ENCODE measurements around the gene VRK3.
"Not testable (repeated sequence)": the region's sequence is repeated elsewhere in the genome, so short reads cannot be mapped to it uniquely, and the experiment has no call there.

Gene VRK3

DNA sequence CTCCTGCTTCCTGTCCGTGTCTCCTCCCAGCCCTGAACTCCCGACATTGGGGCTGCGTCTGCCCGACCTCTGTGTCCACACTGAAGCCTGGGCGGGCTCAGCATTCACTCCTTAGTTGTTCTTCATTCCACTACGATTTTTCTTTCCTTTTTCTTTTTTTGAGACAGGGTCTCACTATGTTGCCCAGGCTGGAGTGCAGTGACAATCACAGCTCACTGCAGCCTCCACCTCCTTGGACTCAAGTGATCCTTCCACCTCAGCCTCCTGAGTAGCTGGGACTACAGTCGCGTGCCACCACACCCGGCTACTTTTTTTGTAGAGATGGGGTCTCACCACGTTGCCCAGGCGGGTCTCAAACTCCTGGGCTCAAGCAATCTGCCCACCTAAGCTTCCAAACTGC lies 40.7 kb downstream of the VRK3 start:
- Histone ChIP-seq H3K4me1 (ENCODE audit: control insufficient read depth, insufficient read depth, low read length) (no peaks in the 10 kb centered on the region), H3K9me3 (ENCODE audit: control insufficient read depth, insufficient read depth, low read length) (no peaks in the 10 kb centered on the region), H3K9ac (ENCODE audit: low read depth, low read length) (no peak overlapping the region), H3K27me3 (ENCODE audit: control insufficient read depth, insufficient read depth, low read length) (no peaks in the 10 kb centered on the region), H3K4me3 (ENCODE audit: low read depth, low read length) (no peak overlapping the region), H3K36me3 (ENCODE audit: control insufficient read depth, insufficient read depth, low read length) (peaks cover 2% of the 10 kb centered on the region)

DNA sequence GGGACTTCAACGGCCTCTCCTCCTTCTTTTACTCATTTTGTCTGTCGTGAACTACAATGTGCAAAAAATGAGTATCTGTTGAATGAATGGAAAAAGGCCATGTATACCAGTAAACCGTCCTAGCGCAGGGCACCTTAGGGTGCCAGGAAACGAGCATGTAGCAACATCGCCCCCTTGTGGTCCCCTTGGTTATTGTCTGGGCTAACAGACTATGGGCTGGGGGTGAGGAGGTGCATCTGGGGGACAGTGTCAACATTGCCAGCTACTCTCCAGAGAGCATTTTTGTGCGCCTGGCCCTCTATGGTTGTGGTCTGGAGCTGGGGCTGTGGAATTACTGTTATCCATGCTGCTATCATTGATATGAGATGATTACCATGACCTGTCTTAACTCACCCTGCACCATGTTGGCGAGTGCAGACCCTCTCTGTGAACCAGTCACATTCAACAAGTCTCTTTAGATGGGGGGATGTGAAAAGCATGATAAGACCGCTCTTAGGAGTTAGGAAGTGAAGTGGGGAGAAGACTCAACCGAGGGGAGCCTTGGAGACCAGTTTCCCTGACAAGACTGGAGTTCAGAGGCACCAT lies 41.4 kb downstream of the VRK3 start:
- Histone ChIP-seq H3K36me3 (ENCODE audit: control insufficient read depth, insufficient read depth, low read length) (peaks cover 2% of the 10 kb centered on the region), H3K4me1 (ENCODE audit: control insufficient read depth, insufficient read depth, low read length) (no peaks in the 10 kb centered on the region), H3K9ac (ENCODE audit: low read depth, low read length) (no peak overlapping the region), H3K9me3 (ENCODE audit: control insufficient read depth, insufficient read depth, low read length) (no peaks in the 10 kb centered on the region), H3K4me3 (ENCODE audit: low read depth, low read length) (no peak overlapping the region), H3K27me3 (ENCODE audit: control insufficient read depth, insufficient read depth, low read length) (no peaks in the 10 kb centered on the region)

- H3K4me3 ChIP-seq (ENCODE audit: low read depth, low read length), result no peak overlapping the region
- no peak overlapping the region for H3K9ac ChIP-seq (ENCODE audit: low read depth, low read length)
- H3K4me1 ChIP-seq (ENCODE audit: control insufficient read depth, insufficient read depth, low read length), result no peaks in the 10 kb centered on the region
- H3K27me3 ChIP-seq (ENCODE audit: control insufficient read depth, insufficient read depth, low read length), result no peaks in the 10 kb centered on the region
- H3K36me3 ChIP-seq (ENCODE audit: control insufficient read depth, insufficient read depth, low read length), result peaks cover 2% of the 10 kb centered on the region
- no peaks in the 10 kb centered on the region for H3K9me3 ChIP-seq (ENCODE audit: control insufficient read depth, insufficient read depth, low read length)
Measured at GRCh38 chr19:49981603-49982593, 43.3 kb downstream of the VRK3 start.

- no peak overlapping the region for H3K9ac ChIP-seq (ENCODE audit: low read depth, low read length)
- no peaks in the 10 kb centered on the region for H3K27me3 ChIP-seq (ENCODE audit: control insufficient read depth, insufficient read depth, low read length)
- H3K9me3 ChIP-seq (ENCODE audit: control insufficient read depth, insufficient read depth, low read length), result no peaks in the 10 kb centered on the region
- H3K4me3 ChIP-seq (ENCODE audit: low read depth, low read length), result no peak overlapping the region
- no peaks in the 10 kb centered on the region for H3K36me3 ChIP-seq (ENCODE audit: control insufficient read depth, insufficient read depth, low read length)
- H3K4me1 ChIP-seq (ENCODE audit: control insufficient read depth, insufficient read depth, low read length), result no peaks in the 10 kb centered on the region
Measured at GRCh38 chr19:49978324-49978723, 46.8 kb downstream of the VRK3 start.

GRCh38 chr19:49977881-49978280 lies 47.3 kb downstream of the VRK3 start:
- H3K4me1 ChIP-seq (ENCODE audit: control insufficient read depth, insufficient read depth, low read length), result no peaks in the 10 kb centered on the region
- no peaks in the 10 kb centered on the region for H3K27me3 ChIP-seq (ENCODE audit: control insufficient read depth, insufficient read depth, low read length)
- no peak overlapping the region for H3K9ac ChIP-seq (ENCODE audit: low read depth, low read length)
- H3K36me3 ChIP-seq (ENCODE audit: control insufficient read depth, insufficient read depth, low read length), result no peaks in the 10 kb centered on the region
- no peaks in the 10 kb centered on the region for H3K9me3 ChIP-seq (ENCODE audit: control insufficient read depth, insufficient read depth, low read length)
- H3K4me3 ChIP-seq (ENCODE audit: low read depth, low read length), result no peak overlapping the region

DNA sequence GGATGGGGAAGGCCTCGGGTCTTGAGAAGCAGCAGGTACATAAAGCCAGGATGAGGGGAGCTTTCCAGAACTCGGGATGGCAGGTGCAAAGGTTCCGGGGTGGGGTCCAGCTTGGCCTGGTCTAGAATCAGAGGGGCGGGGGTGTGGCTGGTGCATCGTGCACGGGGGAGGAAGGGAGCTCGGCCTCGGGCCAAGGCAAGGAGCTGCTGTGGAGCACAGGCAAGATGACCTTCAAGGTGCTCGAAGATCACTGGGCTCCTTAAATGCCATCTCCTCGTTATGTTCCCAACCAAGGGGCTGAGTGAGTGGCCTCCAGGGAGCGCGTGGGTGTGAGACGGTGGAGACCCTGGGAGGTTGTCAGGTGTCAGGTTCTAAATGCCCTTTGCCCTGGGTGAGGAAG lies 48.1 kb downstream of the VRK3 start:
- Histone ChIP-seq H3K36me3 (ENCODE audit: control insufficient read depth, insufficient read depth, low read length) (no peaks in the 10 kb centered on the region), H3K4me3 (ENCODE audit: low read depth, low read length) (no peak overlapping the region), H3K4me1 (ENCODE audit: control insufficient read depth, insufficient read depth, low read length) (no peaks in the 10 kb centered on the region), H3K9me3 (ENCODE audit: control insufficient read depth, insufficient read depth, low read length) (no peaks in the 10 kb centered on the region), H3K27me3 (ENCODE audit: control insufficient read depth, insufficient read depth, low read length) (no peaks in the 10 kb centered on the region), H3K9ac (ENCODE audit: low read depth, low read length) (no peak overlapping the region)

DNA sequence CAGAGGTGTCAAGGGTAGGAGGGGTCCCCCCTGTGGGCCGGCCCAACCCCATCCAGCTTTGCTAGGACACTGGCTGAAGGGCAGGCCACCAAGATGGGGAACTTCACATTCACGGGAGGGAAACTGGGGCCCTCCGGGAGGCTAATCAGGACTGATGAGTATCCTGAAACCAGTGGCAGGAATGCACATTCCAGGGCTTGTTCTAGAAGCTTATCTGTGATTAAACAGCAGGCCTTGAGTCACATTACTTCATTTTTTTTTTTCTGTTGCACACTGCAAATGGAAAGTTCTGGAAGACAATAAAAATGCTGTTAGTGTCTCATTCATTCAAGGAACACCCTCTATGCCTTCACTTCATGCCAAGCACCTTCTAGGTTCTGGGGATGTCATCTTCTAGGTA lies 48.7 kb downstream of the VRK3 start:
- no peak overlapping the region for H3K4me3 ChIP-seq (ENCODE audit: low read depth, low read length)
- H3K4me1 ChIP-seq (ENCODE audit: control insufficient read depth, insufficient read depth, low read length), result no peaks in the 10 kb centered on the region
- no peaks in the 10 kb centered on the region for H3K9me3 ChIP-seq (ENCODE audit: control insufficient read depth, insufficient read depth, low read length)
- no peaks in the 10 kb centered on the region for H3K27me3 ChIP-seq (ENCODE audit: control insufficient read depth, insufficient read depth, low read length)
- H3K9ac ChIP-seq (ENCODE audit: low read depth, low read length), result no peak overlapping the region
- H3K36me3 ChIP-seq (ENCODE audit: control insufficient read depth, insufficient read depth, low read length), result no peaks in the 10 kb centered on the region

GRCh38 chr19:49975051-49975450 lies 50.1 kb downstream of the VRK3 start:
- H3K9ac ChIP-seq (ENCODE audit: low read depth, low read length), result no peak overlapping the region
- no peaks in the 10 kb centered on the region for H3K36me3 ChIP-seq (ENCODE audit: control insufficient read depth, insufficient read depth, low read length)
- no peak overlapping the region for H3K4me3 ChIP-seq (ENCODE audit: low read depth, low read length)
- H3K4me1 ChIP-seq (ENCODE audit: control insufficient read depth, insufficient read depth, low read length), result no peaks in the 10 kb centered on the region
- no peaks in the 10 kb centered on the region for H3K9me3 ChIP-seq (ENCODE audit: control insufficient read depth, insufficient read depth, low read length)
- no peaks in the 10 kb centered on the region for H3K27me3 ChIP-seq (ENCODE audit: control insufficient read depth, insufficient read depth, low read length)

GRCh38 chr19:49973987-49974386 lies 51.2 kb downstream of the VRK3 start:
- Histone ChIP-seq H3K9ac (ENCODE audit: low read depth, low read length) (no peak overlapping the region), H3K36me3 (ENCODE audit: control insufficient read depth, insufficient read depth, low read length) (no peaks in the 10 kb centered on the region), H3K9me3 (ENCODE audit: control insufficient read depth, insufficient read depth, low read length) (no peaks in the 10 kb centered on the region), H3K4me3 (ENCODE audit: low read depth, low read length) (no peak overlapping the region), H3K27me3 (ENCODE audit: control insufficient read depth, insufficient read depth, low read length) (no peaks in the 10 kb centered on the region), H3K4me1 (ENCODE audit: control insufficient read depth, insufficient read depth, low read length) (no peaks in the 10 kb centered on the region)

DNA sequence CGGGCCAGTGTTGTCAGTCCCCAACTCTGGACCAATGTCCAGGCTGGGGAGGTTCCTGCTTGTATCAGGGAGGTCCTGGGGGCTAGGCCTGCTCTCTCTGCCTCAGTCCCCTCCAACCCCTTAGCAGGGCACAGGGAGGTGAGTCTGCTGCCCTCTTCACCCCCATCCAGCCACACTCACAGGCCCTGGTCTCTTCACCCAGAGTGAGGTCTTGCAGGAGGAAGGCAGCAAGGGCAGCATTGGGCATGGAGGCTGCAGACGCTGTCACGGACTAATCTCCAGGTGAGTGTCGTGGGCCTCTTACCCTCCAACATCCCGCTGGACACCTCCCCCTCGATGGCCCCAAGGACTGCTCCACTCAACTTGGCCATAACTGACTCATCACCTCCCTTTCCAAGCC lies 52.3 kb downstream of the VRK3 start:
- Histone ChIP-seq H3K4me3 (ENCODE audit: low read depth, low read length) (no peak overlapping the region), H3K4me1 (ENCODE audit: control insufficient read depth, insufficient read depth, low read length) (no peaks in the 10 kb centered on the region), H3K9me3 (ENCODE audit: control insufficient read depth, insufficient read depth, low read length) (no peaks in the 10 kb centered on the region), H3K36me3 (ENCODE audit: control insufficient read depth, insufficient read depth, low read length) (no peaks in the 10 kb centered on the region), H3K27me3 (ENCODE audit: control insufficient read depth, insufficient read depth, low read length) (no peaks in the 10 kb centered on the region), H3K9ac (ENCODE audit: low read depth, low read length) (no peak overlapping the region)

GRCh38 chr19:49971991-49972411 lies 53.2 kb downstream of the VRK3 start:
- Histone ChIP-seq H3K4me1 (ENCODE audit: control insufficient read depth, insufficient read depth, low read length) (no peaks in the 10 kb centered on the region), H3K27me3 (ENCODE audit: control insufficient read depth, insufficient read depth, low read length) (no peaks in the 10 kb centered on the region), H3K4me3 (ENCODE audit: low read depth, low read length) (no peak overlapping the region)

GRCh38 chr19:49969355-49969754 lies 55.8 kb downstream of the VRK3 start:
- not testable (repeated sequence) for H3K9ac ChIP-seq (ENCODE audit: low read depth, low read length); H3K4me3 ChIP-seq (ENCODE audit: low read depth, low read length); H3K9me3 ChIP-seq (ENCODE audit: control insufficient read depth, insufficient read depth, low read length); H3K36me3 ChIP-seq (ENCODE audit: control insufficient read depth, insufficient read depth, low read length); H3K4me1 ChIP-seq (ENCODE audit: control insufficient read depth, insufficient read depth, low read length); H3K27me3 ChIP-seq (ENCODE audit: control insufficient read depth, insufficient read depth, low read length)

More at GRCh38 chr19:49971991-49972411, 53.2 kb downstream of the VRK3 start:
- Histone ChIP-seq H3K36me3 (ENCODE audit: control insufficient read depth, insufficient read depth, low read length) (no peaks in the 10 kb centered on the region), H3K9me3 (ENCODE audit: control insufficient read depth, insufficient read depth, low read length) (no peaks in the 10 kb centered on the region), H3K9ac (ENCODE audit: low read depth, low read length) (no peak overlapping the region)

Measured in iPS-15b (cell line).